Stimulated activated naive CD8-positive, alpha-beta T cell treated with anti-CD3 and anti-CD28 coated beads, Interleukin-15, Interleukin-2, amounts not matched to agents 100 ng/mL and 50 ng/mL, for 24 hours (primary cell): ENCODE data around the gene SATB1.
"Not testable (repeated sequence)": the region's sequence is repeated elsewhere in the genome, so short reads cannot be mapped to it uniquely, and the experiment has no call there.

Source experiments
- H3K27ac Mint-ChIP-seq: one replicate; pipeline ENCODE4 v1.8.0; 2021; ENCODE audit warnings: mild to moderate bottlenecking, mixed read lengths
- H3K27me3 Mint-ChIP-seq: one replicate; pipeline ENCODE4 v1.8.0; 2021; ENCODE audit warnings: mixed read lengths
- H3K36me3 Mint-ChIP-seq: one replicate; pipeline ENCODE4 v1.8.0; 2021; ENCODE audit warnings: low read depth, mixed read lengths
- H3K4me1 Mint-ChIP-seq: one replicate; pipeline ENCODE4 v1.8.0; 2021; ENCODE audit warnings: low read depth, mixed read lengths
- H3K4me3 Mint-ChIP-seq: one replicate; pipeline ENCODE4 v1.8.0; 2021; ENCODE audit warnings: mild to moderate bottlenecking, mixed read lengths
- H3K9me3 Mint-ChIP-seq: one replicate; pipeline ENCODE4 v1.8.0; 2021; ENCODE audit warnings: mixed read lengths

Gene SATB1

DNA sequence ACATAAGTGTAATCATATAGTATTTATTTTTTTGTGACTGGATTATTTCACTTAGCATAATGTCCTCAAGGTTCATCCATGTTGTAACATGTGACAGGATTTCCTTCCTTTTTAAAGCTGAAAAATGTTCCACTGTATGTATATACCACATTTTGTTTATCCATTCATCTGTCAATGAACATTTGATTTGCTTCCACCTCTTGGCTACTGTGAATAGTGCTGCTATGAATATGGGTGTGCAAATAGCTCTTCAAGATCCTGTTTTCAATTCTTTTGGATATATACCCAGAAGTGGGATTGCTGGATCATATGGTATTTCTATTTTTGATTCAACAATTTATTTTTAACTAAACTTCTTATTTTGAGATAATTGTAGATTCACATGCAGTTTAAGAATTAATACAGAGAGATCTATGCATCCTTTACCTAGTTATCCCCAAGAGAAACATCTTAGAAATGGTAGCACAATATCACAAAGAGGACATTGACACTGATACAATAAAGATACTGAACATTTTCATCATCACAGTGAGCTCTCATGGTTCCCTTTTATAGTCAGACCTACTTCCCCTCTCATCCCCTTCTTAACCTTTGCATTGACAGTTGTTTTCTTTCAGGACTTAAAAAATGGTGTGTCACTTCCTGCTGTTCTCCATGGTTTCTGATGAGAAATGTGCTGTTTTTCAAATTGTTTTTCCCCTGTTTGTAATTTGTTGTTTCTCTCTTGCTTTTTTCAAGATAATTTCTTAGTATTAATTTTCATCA lies 90.1 kb downstream of the SATB1 start:
- Mint-ChIP-seq H3K9me3 (no peaks in the 10 kb centered on the region), H3K27ac (no peak overlapping the region), H3K27me3 (peaks cover 5% of the 10 kb centered on the region), H3K36me3 (no peaks in the 10 kb centered on the region), H3K4me1 (peaks cover 14% of the 10 kb centered on the region), H3K4me3 (no peak overlapping the region)

GRCh38 chr3:18330772-18331441 lies 94.2 kb downstream of the SATB1 start:
- not testable (repeated sequence) for H3K27me3 Mint-ChIP-seq, H3K27ac Mint-ChIP-seq, H3K36me3 Mint-ChIP-seq, H3K9me3 Mint-ChIP-seq, H3K4me3 Mint-ChIP-seq
- peaks cover 12% of the 10 kb centered on the region for H3K4me1 Mint-ChIP-seq

GRCh38 chr3:18308096-18308650 lies 117.0 kb downstream of the SATB1 start:
- H3K36me3 Mint-ChIP-seq, result no peaks in the 10 kb centered on the region
- H3K9me3 Mint-ChIP-seq, result no peaks in the 10 kb centered on the region
- no peaks in the 10 kb centered on the region for H3K27me3 Mint-ChIP-seq
- H3K4me1 Mint-ChIP-seq, result no peaks in the 10 kb centered on the region
- no peak overlapping the region for H3K27ac Mint-ChIP-seq
- no peak overlapping the region for H3K4me3 Mint-ChIP-seq

DNA sequence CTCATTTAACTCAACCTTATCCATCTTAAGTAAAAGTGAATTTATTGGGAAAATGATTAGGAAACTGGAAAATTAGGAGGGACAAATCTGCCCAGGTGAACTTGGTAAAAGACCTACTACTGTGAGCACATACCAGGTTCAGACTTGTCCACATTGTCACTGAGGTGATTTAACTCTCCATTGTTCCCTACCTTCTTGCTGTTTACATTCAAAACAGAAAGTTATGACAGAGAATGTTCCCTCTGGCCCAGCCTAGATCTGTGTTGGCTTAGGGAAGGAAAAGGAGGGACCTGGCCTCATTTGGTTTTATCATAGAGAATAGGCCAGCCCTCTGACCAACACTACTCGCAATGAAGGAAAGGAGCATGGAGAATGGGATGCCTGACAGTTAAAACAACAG lies 117.6 kb downstream of the SATB1 start:
- Mint-ChIP-seq H3K36me3 (no peaks in the 10 kb centered on the region), H3K27ac (no peak overlapping the region), H3K4me3 (no peak overlapping the region), H3K4me1 (peaks cover under 1% of the 10 kb centered on the region), H3K9me3 (no peaks in the 10 kb centered on the region), H3K27me3 (no peaks in the 10 kb centered on the region)

DNA sequence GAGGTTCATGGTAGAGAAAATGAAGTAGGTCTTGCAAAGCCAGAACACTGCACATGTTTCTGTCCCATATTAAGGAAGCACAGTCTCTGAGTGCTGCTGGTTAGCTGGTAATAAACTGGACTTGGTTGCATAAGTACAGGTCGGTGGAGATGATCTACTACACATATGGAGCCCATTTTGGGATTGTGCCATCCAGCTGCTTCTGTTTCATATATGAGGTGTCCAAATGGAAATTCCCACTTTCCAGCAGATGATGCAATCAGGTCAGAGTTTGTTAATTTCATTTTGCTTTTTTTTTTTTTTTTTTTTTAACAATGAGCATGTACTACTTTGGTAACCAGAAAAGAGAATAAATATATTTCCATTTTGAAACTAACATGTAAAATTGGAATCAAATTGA lies 122.6 kb downstream of the SATB1 start:
- Mint-ChIP-seq H3K9me3 (peaks cover 2% of the 10 kb centered on the region), H3K27ac (no peak overlapping the region), H3K27me3 (no peaks in the 10 kb centered on the region), H3K36me3 (peaks cover 2% of the 10 kb centered on the region), H3K4me1 (peaks cover 8% of the 10 kb centered on the region), H3K4me3 (no peak overlapping the region)

DNA sequence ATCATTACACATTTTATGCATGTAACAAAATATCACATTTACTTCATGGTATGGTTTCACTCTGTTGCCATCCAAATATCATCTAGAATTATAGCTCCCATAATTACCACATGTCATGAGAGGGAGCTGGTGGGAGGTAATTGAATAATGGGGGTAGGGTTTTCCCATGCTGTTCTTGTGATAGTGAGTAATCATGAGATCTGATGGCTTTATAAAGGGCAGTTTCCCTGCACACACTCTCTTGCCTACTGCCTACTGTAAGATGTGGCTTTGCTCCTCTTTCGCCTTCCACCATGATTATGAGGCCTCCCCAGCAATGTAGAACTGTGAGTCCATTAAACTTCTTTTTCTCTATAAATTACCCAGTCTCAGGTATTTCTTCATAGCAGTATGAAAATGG lies 123.4 kb downstream of the SATB1 start:
- H3K36me3 Mint-ChIP-seq, result peaks cover 6% of the 10 kb centered on the region
- H3K27ac Mint-ChIP-seq, result no peak overlapping the region
- H3K4me1 Mint-ChIP-seq, result peaks cover 8% of the 10 kb centered on the region
- H3K27me3 Mint-ChIP-seq, result no peaks in the 10 kb centered on the region
- peaks cover 10% of the 10 kb centered on the region for H3K9me3 Mint-ChIP-seq
- H3K4me3 Mint-ChIP-seq, result no peak overlapping the region

GRCh38 chr3:18300916-18301315 lies 124.2 kb downstream of the SATB1 start:
- Mint-ChIP-seq H3K4me3 (no peak overlapping the region), H3K27me3 (no peaks in the 10 kb centered on the region), H3K36me3 (peaks cover 9% of the 10 kb centered on the region), H3K27ac (no peak overlapping the region), H3K4me1 (peaks cover 8% of the 10 kb centered on the region), H3K9me3 (peaks cover 12% of the 10 kb centered on the region)

DNA sequence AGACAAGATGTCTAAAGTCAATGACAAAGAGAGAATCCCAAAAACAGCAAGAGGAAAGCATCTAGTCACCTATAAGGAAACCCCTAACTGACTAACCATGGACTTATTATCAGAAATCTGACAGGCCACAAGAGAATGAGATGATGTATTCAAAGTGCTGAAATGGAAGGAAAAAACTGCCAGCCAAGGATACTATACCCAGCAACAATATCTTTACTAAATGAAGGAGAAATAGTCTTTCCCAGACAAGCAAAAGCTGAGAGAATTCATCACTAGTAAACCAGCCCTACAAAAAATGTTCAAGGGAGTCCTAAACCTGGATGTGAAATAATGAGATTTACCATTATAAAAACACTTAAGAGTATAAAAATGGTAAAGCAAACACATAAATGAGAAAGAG lies 128.0 kb downstream of the SATB1 start:
- no peaks in the 10 kb centered on the region for H3K27me3 Mint-ChIP-seq
- peaks cover 3% of the 10 kb centered on the region for H3K4me1 Mint-ChIP-seq
- H3K27ac Mint-ChIP-seq, result no peak overlapping the region
- H3K36me3 Mint-ChIP-seq, result peaks cover 11% of the 10 kb centered on the region
- H3K4me3 Mint-ChIP-seq, result no peak overlapping the region
- H3K9me3 Mint-ChIP-seq, result peaks cover 12% of the 10 kb centered on the region
